Kidney (tissue), 14 donors: ENCODE measurements around the gene PIGV. TPM values are rescaled to one million over a fixed set of nuclear protein-coding genes. Genes with fewer than 3 reads are reported as not detected.
"Not testable (repeated sequence)": the region's sequence is repeated elsewhere in the genome, so short reads cannot be mapped to it uniquely, and the experiment has no call there.

Experiments
- DNase-seq, 5 donors: peaks; one replicate each; pipeline ENCODE4 v3.0.0-alpha.2; 2013 to 2020
- FAIRE-seq: peaks from 2 replicates; lab custom pipeline; 2012; peaks lifted over from hg19 to GRCh38; lab: Jason Lieb, UNC
- H3K27ac ChIP-seq, 2 donors: one replicate each; pipeline ENCODE4 v1.7.0; 2013; ENCODE audit warnings: low read depth in 2 of 2, low read length in 2 of 2, inconsistent platforms in 1 of 2
- H3K27me3 ChIP-seq: one replicate; pipeline ENCODE4 v1.7.1; 2013; ENCODE audit warnings: low read length, inconsistent platforms; ENCODE audit not compliant: control insufficient read depth, insufficient read depth
- H3K36me3 ChIP-seq, 3 donors: one replicate each; pipeline versions ENCODE4 v1.7.0 to v1.7.1; 2013; ENCODE audit warnings: low read length in 3 of 3, control low read depth in 1 of 3, inconsistent platforms in 1 of 3; ENCODE audit not compliant: insufficient read depth in 3 of 3, control insufficient read depth in 2 of 3
- H3K4me1 ChIP-seq, 3 donors: one replicate each; pipeline versions ENCODE4 v1.7.0 to v1.7.1; 2013; ENCODE audit warnings: low read length in 3 of 3, inconsistent platforms in 1 of 3, low read depth in 1 of 3; ENCODE audit not compliant: control insufficient read depth in 2 of 3, insufficient read depth in 2 of 3
- H3K4me3 ChIP-seq, 3 donors: one replicate each; pipeline versions ENCODE4 v1.7.0 to v1.8.1; 2013; ENCODE audit warnings: low read length in 3 of 3, control low read depth in 1 of 3, inconsistent platforms in 1 of 3
- H3K9ac ChIP-seq, 3 donors: one replicate each; pipeline versions ENCODE4 v1.7.0 to v1.7.1; 2013; ENCODE audit warnings: low read length in 3 of 3, control low read depth in 1 of 3, inconsistent platforms in 1 of 3
- H3K9me3 ChIP-seq, 3 donors: one replicate each; pipeline versions ENCODE4 v1.7.0 to v1.7.1; 2013; ENCODE audit warnings: low read length in 3 of 3, control low read depth in 1 of 3, inconsistent platforms in 1 of 3; ENCODE audit not compliant: control insufficient read depth in 2 of 3, insufficient read depth in 1 of 3
- CTCF ChIP-seq: IDR thresholded peaks from 3 replicates; pipeline ENCODE4 v1.5.1; 2012; ENCODE audit warnings: mild to moderate bottlenecking, moderate library complexity, borderline replicate concordance; ENCODE audit not compliant: insufficient read depth; ENCODE audit errors: extremely low read depth
- intact Hi-C: fragments of 100-400 bp; cut with DNase I; formaldehyde crosslinking; loops from one replicate; pipeline ENCODE4 v1.11.1; 2022
- polyA plus RNA-seq: library from polyadenylated mRNA; stranded (reverse); fragments of 350-450 nt; fragmentation: Illumina TruSeq; extraction: RNeasy Lipid Tissue Mini Kit (QIAGEN cat#74804); gene quantifications from one replicate; pipeline ENCODE4 v1.2.3, GENCODE V29; 2014; ENCODE audit warnings: low read depth, low replicate concordance; ENCODE audit not compliant: insufficient read depth
- total RNA-seq: library from RNA; stranded (reverse); fragmentation: NEBNext Ultra II Directional; extraction: Animal tissue kit (Norgen Biotek cat#: 25700); gene quantifications from one replicate; pipeline ENCODE4 v1.2.1, GENCODE V29; 2021
- donor health status: control.
- donor health status: control.
- donor health status: control.
- donor health status: control.
- donor health status: control.
- donor health status: DM: yes; HTN: yes; CAD: no.
- donor health status: Normal renal cell carcinoma (clear cell type).

The PIGV gene
- total and polyA plus RNA-seq, 2 donors from 2014 or later, result 13.8 to 15.5 TPM

- Histone ChIP-seq H3K4me3 (no peak overlapping the region), H3K9me3 (no peaks in the 10 kb centered on the region), H3K9ac (no peak overlapping the region), H3K27me3 (no peaks in the 10 kb centered on the region), H3K36me3 (peaks cover 0 to 17% (median 0%) of the 10 kb centered on the region in 3 donors), H3K27ac (no peak overlapping the region), H3K4me1 (peaks cover 0 to 4% (median 0%) of the 10 kb centered on the region in 3 donors)
- no peak for DNase-seq
- intact Hi-C loops, result no loop called here
- no peak for FAIRE-seq
- no peak for TF ChIP-seq CTCF
Observed at GRCh38 chr1:26844424-26845196, 56.9 kb downstream of the PIGV start.

- peaks cover 0 to 29% (median 15%) of the 10 kb centered on the region in 3 donors for H3K36me3 ChIP-seq
- FAIRE-seq, intact Hi-C loops, H3K4me1 ChIP-seq, H3K9me3 ChIP-seq, H3K9ac ChIP-seq, H3K27me3 ChIP-seq, DNase-seq, H3K4me3 ChIP-seq, H3K27ac ChIP-seq: not testable (repeated sequence)
Observed at GRCh38 chr1:26847826-26848225, 60.1 kb downstream of the PIGV start.

Other genes starting within 250 kb of the PIGV start
- gene ARID1A, start 91.9 kb upstream of the PIGV start, total RNA-seq, result 71.7 TPM
- gene ARID1A, start 91.9 kb upstream of the PIGV start, polyA plus RNA-seq, result 9.9 TPM
- 15.6 TPM for gene ZDHHC18, start 38.7 kb downstream of the PIGV start, total RNA-seq
- 6.7 TPM for gene ZDHHC18, start 38.7 kb downstream of the PIGV start, polyA plus RNA-seq
- 44.7 TPM for gene SFN, start 75.2 kb downstream of the PIGV start, total RNA-seq
- gene SFN, start 75.2 kb downstream of the PIGV start, polyA plus RNA-seq, result 2.9 TPM
- 28.8 TPM for gene GPN2, start 102.3 kb downstream of the PIGV start, total RNA-seq
- gene GPN2, start 102.3 kb downstream of the PIGV start, polyA plus RNA-seq, result 24.6 TPM
- gene GPATCH3, start 112.5 kb downstream of the PIGV start, total RNA-seq, result 15.8 TPM
- gene GPATCH3, start 112.5 kb downstream of the PIGV start, polyA plus RNA-seq, result 15.8 TPM
- 0.79 TPM for gene NR0B2, start 126.0 kb downstream of the PIGV start, total RNA-seq
- 16.5 TPM for gene NR0B2, start 126.0 kb downstream of the PIGV start, polyA plus RNA-seq
- gene NUDC, start 133.8 kb downstream of the PIGV start, total RNA-seq, result 61.5 TPM
- 112 TPM for gene NUDC, start 133.8 kb downstream of the PIGV start, polyA plus RNA-seq
- 14.1 TPM for gene KDF1, start 172.5 kb downstream of the PIGV start, total RNA-seq
- 19.3 TPM for gene KDF1, start 172.5 kb downstream of the PIGV start, polyA plus RNA-seq
- gene TRNP1, start 205.7 kb downstream of the PIGV start, total RNA-seq, result 38.3 TPM
- 33.0 TPM for gene TRNP1, start 205.7 kb downstream of the PIGV start, polyA plus RNA-seq
- gene TENT5B, start 224.9 kb downstream of the PIGV start, total RNA-seq, result 10.2 TPM
- 12.6 TPM for gene TENT5B, start 224.9 kb downstream of the PIGV start, polyA plus RNA-seq